Glutamatergic neuron (in vitro differentiated cells): Measurements from ENCODE around the gene PRKCH. TPM values are rescaled to one million over a fixed set of nuclear protein-coding genes. Genes with fewer than 3 reads are reported as not detected.

Experiments used
- DNase-seq: peaks from one replicate; pipeline ENCODE4 v3.0.0; 2022
- H3K27ac Mint-ChIP-seq: one replicate; pipeline ENCODE4 v1.8.0; 2020; ENCODE audit warnings: mild to moderate bottlenecking, mixed read lengths, inconsistent platforms; ENCODE audit not compliant: unreplicated experiment
- H3K27me3 Mint-ChIP-seq: one replicate; pipeline ENCODE4 v1.8.0; 2020; ENCODE audit warnings: mild to moderate bottlenecking, moderate library complexity, mixed read lengths, inconsistent platforms; ENCODE audit not compliant: unreplicated experiment
- H3K36me3 Mint-ChIP-seq: one replicate; pipeline ENCODE4 v1.8.0; 2020; ENCODE audit warnings: mild to moderate bottlenecking, mixed read lengths, inconsistent platforms; ENCODE audit not compliant: unreplicated experiment
- H3K4me1 Mint-ChIP-seq: one replicate; pipeline ENCODE4 v1.8.0; 2020; ENCODE audit warnings: mild to moderate bottlenecking, low read depth, mixed read lengths, inconsistent platforms; ENCODE audit not compliant: unreplicated experiment
- H3K4me3 Mint-ChIP-seq: one replicate; pipeline ENCODE4 v1.8.0; 2020; ENCODE audit warnings: mild to moderate bottlenecking, mixed read lengths, inconsistent platforms; ENCODE audit not compliant: unreplicated experiment
- H3K9me3 Mint-ChIP-seq: one replicate; pipeline ENCODE4 v1.8.0; 2020; ENCODE audit warnings: mild to moderate bottlenecking, moderate library complexity, mixed read lengths, inconsistent platforms; ENCODE audit not compliant: unreplicated experiment
- CTCF ChIP-seq: fragments of 200-600 bp; sonication (generic); IDR thresholded peaks from one replicate; pipeline ENCODE4 v1.5.0; 2021; ENCODE audit not compliant: partially characterized antibody, unreplicated experiment
- total RNA-seq: library from RNA; stranded (reverse); fragmentation: NEBNext Ultra II Directional; extraction: Animal tissue kit (Norgen Biotek cat#: 25700); gene quantifications from one replicate; pipeline ENCODE4 v1.2.1, GENCODE V29; 2021; ENCODE audit not compliant: unreplicated experiment

Gene PRKCH
- total RNA-seq, 1 donor from 2014 or later = 0.54 TPM

- Mint-ChIP-seq H3K27me3 (peaks cover 15% of the 10 kb centered on the region), H3K4me3 (peak overlapping the region; percentile 78), H3K9me3 (no peaks in the 10 kb centered on the region), H3K27ac (no peak overlapping the region), H3K4me1 (no peaks in the 10 kb centered on the region), H3K36me3 (no peaks in the 10 kb centered on the region)
- peak; percentile 74 for DNase-seq
- peak; percentile 50 for TF ChIP-seq CTCF
Observed at GRCh38 chr14:61280526-61281185, 40.7 kb upstream of the PRKCH start.

- TF ChIP-seq CTCF = no peak
- H3K36me3 Mint-ChIP-seq = no peaks in the 10 kb centered on the region
- H3K4me3 Mint-ChIP-seq = peak within 1 kb of the TSS; percentile 81
- H3K4me1 Mint-ChIP-seq = no peaks in the 10 kb centered on the region
- H3K27ac Mint-ChIP-seq = no peak within 1 kb of the TSS
- DNase-seq = no peak
- H3K27me3 Mint-ChIP-seq = peaks cover 15% of the 10 kb centered on the region
- H3K9me3 Mint-ChIP-seq = no peaks in the 10 kb centered on the region
Observed at GRCh38 chr14:61281186-61281947, 40.0 kb upstream of the PRKCH start, which contains the start of gene TMEM30B. TSS of gene TMEM30B (minus strand) at chr14:61281338. CDS start at chr14:61281147, 191 bp downstream.

GRCh38 chr14:61281948-61282275 lies 39.5 kb upstream of the PRKCH start:
- H3K36me3 Mint-ChIP-seq = no peaks in the 10 kb centered on the region
- no peak for DNase-seq
- no peak for TF ChIP-seq CTCF
- H3K27ac Mint-ChIP-seq = no peak overlapping the region
- H3K4me3 Mint-ChIP-seq = no peak overlapping the region
- H3K27me3 Mint-ChIP-seq = peaks cover 17% of the 10 kb centered on the region
- H3K9me3 Mint-ChIP-seq = no peaks in the 10 kb centered on the region
- H3K4me1 Mint-ChIP-seq = no peaks in the 10 kb centered on the region

GRCh38 chr14:61282746-61283145 lies 38.6 kb upstream of the PRKCH start:
- no peak overlapping the region for H3K27ac Mint-ChIP-seq
- no peak overlapping the region for H3K4me3 Mint-ChIP-seq
- no peak for TF ChIP-seq CTCF
- peaks cover 19% of the 10 kb centered on the region for H3K27me3 Mint-ChIP-seq
- no peaks in the 10 kb centered on the region for H3K4me1 Mint-ChIP-seq
- DNase-seq = no peak
- no peaks in the 10 kb centered on the region for H3K36me3 Mint-ChIP-seq
- H3K9me3 Mint-ChIP-seq = no peaks in the 10 kb centered on the region

GRCh38 chr14:61284001-61284400 lies 37.4 kb upstream of the PRKCH start:
- Mint-ChIP-seq H3K27ac (no peak overlapping the region), H3K9me3 (no peaks in the 10 kb centered on the region), H3K4me1 (no peaks in the 10 kb centered on the region), H3K27me3 (peaks cover 16% of the 10 kb centered on the region), H3K4me3 (no peak overlapping the region), H3K36me3 (no peaks in the 10 kb centered on the region)
- no peak for TF ChIP-seq CTCF
- DNase-seq = no peak
